SH-SY5Y (cell line): ENCODE measurements around the gene RANBP6.

Experiments used
- GATA2 ChIP-seq: IDR thresholded peaks from 2 replicates; pipeline ENCODE4 v1.6.1; 2011; ENCODE audit warnings: mild to moderate bottlenecking, low read depth, low read length
- GATA3 ChIP-seq: IDR thresholded peaks from 2 replicates; pipeline ENCODE4 v1.6.1; 2011; ENCODE audit warnings: low read depth, mild to moderate bottlenecking, low read length, moderate library complexity

- TF ChIP-seq GATA3 (no peak), GATA2 (no peak)
Observed at GRCh38 chr9:6055216-6055615, 39.8 kb upstream of the RANBP6 start.
